ENCODE results near the gene PRICKLE4.
A peak's percentile ranks its signal among the peaks of the same experiment; 100 is the strongest.

Gene PRICKLE4

DNA sequence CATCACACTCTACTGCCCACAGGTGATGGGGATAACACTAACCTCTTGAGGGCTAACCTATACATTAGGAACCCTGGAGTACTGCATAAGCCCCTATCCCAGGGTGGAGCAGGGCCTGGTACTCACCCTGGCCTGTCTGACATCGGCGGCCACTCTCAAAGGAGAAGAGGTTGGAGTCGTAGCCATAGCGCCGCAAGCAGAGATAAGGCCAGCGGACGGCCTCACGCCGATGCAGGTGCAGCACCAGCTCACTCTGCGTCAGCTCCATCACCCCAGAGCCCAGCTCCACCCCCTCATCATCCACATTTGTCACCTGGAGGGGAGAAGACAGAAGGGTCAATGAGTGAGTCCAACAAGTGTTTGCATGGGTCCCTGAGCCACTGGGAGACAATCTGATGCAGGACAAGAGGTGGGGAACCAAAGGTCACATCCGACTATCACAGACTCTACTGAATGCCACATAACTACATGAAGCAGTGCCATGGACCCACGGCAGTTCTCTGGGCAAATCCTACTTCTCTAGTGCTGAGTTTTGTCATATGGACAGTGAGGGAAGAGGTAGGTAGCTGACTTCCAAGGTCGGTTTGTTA lies 5.2 kb upstream of the PRICKLE4 start:
- TF ChIP-seq, protein P1, sequence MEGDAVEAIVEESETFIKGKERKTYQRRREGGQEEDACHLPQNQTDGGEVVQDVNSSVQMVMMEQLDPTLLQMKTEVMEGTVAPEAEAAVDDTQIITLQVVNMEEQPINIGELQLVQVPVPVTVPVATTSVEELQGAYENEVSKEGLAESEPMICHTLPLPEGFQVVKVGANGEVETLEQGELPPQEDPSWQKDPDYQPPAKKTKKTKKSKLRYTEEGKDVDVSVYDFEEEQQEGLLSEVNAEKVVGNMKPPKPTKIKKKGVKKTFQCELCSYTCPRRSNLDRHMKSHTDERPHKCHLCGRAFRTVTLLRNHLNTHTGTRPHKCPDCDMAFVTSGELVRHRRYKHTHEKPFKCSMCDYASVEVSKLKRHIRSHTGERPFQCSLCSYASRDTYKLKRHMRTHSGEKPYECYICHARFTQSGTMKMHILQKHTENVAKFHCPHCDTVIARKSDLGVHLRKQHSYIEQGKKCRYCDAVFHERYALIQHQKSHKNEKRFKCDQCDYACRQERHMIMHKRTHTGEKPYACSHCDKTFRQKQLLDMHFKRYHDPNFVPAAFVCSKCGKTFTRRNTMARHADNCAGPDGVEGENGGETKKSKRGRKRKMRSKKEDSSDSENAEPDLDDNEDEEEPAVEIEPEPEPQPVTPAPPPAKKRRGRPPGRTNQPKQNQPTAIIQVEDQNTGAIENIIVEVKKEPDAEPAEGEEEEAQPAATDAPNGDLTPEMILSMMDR (IDR thresholded peaks at IDR 0.05; ENCODE audit: low read depth, low read length, missing control alignments) = no peak
- DNase-seq (ENCODE audit: low read depth) = no peak
- no peak overlapping the region for H3K4me3 ChIP-seq (ENCODE audit: low read depth, low read length)

GRCh38 chr6:41777551-41778285 lies 2.9 kb upstream of the PRICKLE4 start:
- no peak overlapping the region for H3K4me3 ChIP-seq (ENCODE audit: low read depth, low read length)
- TF ChIP-seq, protein P1 (IDR thresholded peaks at IDR 0.05; ENCODE audit: low read depth, low read length, missing control alignments) = no peak
- no peak for DNase-seq (ENCODE audit: low read depth)

DNA sequence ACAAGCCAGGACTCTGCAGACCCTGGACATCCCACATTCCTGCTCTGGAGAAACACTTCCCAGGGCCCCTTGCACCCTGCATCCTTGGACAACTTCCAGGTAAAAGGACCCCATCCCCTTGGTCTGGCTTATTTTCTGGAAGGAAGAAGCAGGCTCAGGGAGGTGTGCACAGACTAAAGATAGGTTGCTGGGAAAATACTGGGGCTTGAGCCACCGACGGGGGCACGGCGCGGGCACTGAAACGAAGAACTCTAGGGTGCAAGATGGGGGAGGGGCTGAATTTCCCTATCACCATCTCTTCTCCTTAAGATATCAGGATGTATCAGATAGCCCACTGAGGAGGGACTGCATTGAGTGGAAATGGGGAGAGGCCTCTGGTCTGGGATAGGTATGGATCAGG lies 1.7 kb upstream of the PRICKLE4 start:
- no peak for DNase-seq (ENCODE audit: low read depth)
- TF ChIP-seq, protein P1 (IDR thresholded peaks at IDR 0.05; ENCODE audit: low read depth, low read length, missing control alignments) = no peak
- H3K4me3 ChIP-seq (ENCODE audit: low read depth, low read length) = peak overlapping the region; percentile 76; the same call in 1 of the 2 replicates

DNA sequence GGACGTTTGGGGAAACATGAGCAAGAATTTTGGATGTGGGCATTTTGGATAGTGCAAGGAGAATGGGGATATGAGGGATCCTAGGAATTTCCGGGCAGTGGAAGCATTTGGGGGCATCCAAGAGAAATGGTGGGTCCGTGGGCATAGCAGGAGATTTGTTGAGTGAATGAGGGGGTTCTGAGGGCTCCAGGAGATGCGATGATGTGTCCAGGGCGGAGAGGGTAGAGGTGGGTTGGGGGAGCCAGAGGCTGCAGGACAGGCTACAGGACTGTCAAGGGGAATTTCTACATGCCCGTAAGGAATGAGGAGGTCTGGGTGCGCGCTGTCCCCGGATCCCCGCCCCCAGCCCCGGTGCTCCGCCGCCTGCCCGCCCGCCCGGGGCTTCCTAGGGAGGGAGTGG lies 1.2 kb upstream of the PRICKLE4 start:
- TF ChIP-seq, protein P1 (IDR thresholded peaks at IDR 0.05; ENCODE audit: low read depth, low read length, missing control alignments) = no peak
- peak overlapping the region; percentile 76 for H3K4me3 ChIP-seq (ENCODE audit: low read depth, low read length)
- DNase-seq (ENCODE audit: low read depth) = no peak

- peak; percentile 87 for DNase-seq (ENCODE audit: low read depth)
- TF ChIP-seq, protein P1 (IDR thresholded peaks at IDR 0.05; ENCODE audit: low read depth, low read length, missing control alignments) = peak; percentile 93
- H3K4me3 ChIP-seq (ENCODE audit: low read depth, low read length) = peak within 1 kb of the TSS; percentile 76
Measured at GRCh38 chr6:41779788-41780550, 613 bp upstream of the PRICKLE4 start, which contains the start of gene FRS3. TSS of gene FRS3 (minus strand) at chr6:41779900. CDS start at chr6:41776987, 2,913 bp downstream.

- H3K4me3 ChIP-seq (ENCODE audit: low read depth, low read length) = no peak overlapping the region
- TF ChIP-seq, protein P1 (IDR thresholded peaks at IDR 0.05; ENCODE audit: low read depth, low read length, missing control alignments) = no peak
- DNase-seq (ENCODE audit: low read depth) = no peak
Measured at GRCh38 chr6:41781366-41781730, 766 bp downstream of the PRICKLE4 start.
